ENCODE data around the gene CAPN12.
"Not testable (repeated sequence)": the region's sequence is repeated elsewhere in the genome, so short reads cannot be mapped to it uniquely, and the experiment has no call there.

Gene CAPN12, protein sequence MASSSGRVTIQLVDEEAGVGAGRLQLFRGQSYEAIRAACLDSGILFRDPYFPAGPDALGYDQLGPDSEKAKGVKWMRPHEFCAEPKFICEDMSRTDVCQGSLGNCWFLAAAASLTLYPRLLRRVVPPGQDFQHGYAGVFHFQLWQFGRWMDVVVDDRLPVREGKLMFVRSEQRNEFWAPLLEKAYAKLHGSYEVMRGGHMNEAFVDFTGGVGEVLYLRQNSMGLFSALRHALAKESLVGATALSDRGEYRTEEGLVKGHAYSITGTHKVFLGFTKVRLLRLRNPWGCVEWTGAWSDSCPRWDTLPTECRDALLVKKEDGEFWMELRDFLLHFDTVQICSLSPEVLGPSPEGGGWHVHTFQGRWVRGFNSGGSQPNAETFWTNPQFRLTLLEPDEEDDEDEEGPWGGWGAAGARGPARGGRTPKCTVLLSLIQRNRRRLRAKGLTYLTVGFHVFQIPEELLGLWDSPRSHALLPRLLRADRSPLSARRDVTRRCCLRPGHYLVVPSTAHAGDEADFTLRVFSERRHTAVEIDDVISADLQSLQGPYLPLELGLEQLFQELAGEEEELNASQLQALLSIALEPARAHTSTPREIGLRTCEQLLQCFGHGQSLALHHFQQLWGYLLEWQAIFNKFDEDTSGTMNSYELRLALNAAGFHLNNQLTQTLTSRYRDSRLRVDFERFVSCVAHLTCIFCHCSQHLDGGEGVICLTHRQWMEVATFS

DNA sequence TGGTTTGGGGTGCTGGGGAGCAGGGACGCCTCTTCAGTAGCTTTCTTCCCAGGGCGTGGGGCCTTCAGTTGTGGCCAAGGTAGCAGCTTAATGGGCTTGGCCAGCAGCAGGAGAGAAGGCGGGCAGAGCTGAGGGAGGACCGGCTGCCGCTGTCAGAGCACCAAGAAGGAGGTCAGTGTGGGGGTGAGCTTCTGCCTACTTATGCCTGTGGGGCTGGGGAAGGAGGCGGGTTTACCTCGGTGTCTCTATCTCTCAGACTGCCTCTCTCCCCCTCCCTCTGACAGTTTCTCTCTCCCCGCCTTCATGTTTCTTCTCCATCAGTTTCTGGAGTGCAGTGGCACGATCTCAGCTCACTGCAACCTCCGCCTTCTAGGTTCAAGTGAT lies at the start of gene CAPN12:
CAPN12 (minus strand) TSS at position 177 of the 384 bp plus-strand sequence. CDS start 309 bp downstream, outside the sequence.
- no peak for TF ChIP-seq CTCF (conservative IDR thresholded peaks at IDR 0.05; ENCODE audit: low read depth, low read length)
- no peak for DNase-seq (ENCODE audit: low read depth)
- no peak within 1 kb of the TSS for H3K4me3 ChIP-seq (ENCODE audit: low read length)

GRCh38 chr19:38793671-38794070 lies 49.4 kb upstream of the CAPN12 start:
- no peak for DNase-seq (ENCODE audit: low read depth)
- TF ChIP-seq CTCF (conservative IDR thresholded peaks at IDR 0.05; ENCODE audit: low read depth, low read length), result no peak
- no peak overlapping the region for H3K4me3 ChIP-seq (ENCODE audit: low read length)

DNA sequence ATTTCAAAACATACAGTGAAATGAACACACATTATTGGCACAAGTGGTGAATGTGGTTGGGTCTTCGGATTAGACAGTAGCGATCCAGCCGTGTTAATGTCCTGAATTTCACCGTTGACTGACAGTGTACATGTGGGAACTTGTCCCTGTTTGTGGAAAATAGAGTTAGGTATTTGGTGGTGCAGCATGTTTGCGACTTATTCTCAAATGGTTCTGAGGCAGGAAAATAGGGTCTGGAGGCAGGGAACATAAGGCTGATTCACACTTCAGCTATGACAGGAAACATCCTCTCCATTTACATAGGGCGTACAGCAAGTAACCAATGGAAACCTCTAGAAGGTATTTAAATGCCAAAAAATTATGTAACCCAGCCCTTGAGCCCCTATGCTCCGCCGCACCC lies 48.9 kb upstream of the CAPN12 start:
- H3K4me3 ChIP-seq (ENCODE audit: low read length), result no peak overlapping the region
- no peak for DNase-seq (ENCODE audit: low read depth)
- TF ChIP-seq CTCF (conservative IDR thresholded peaks at IDR 0.05; ENCODE audit: low read depth, low read length), result no peak

GRCh38 chr19:38792250-38793111 lies 48.2 kb upstream of the CAPN12 start:
- DNase-seq (ENCODE audit: low read depth), result no peak
- TF ChIP-seq CTCF (conservative IDR thresholded peaks at IDR 0.05; ENCODE audit: low read depth, low read length), result peak; percentile 40
- H3K4me3 ChIP-seq (ENCODE audit: low read length), result no peak overlapping the region

GRCh38 chr19:38791451-38792064 lies 47.3 kb upstream of the CAPN12 start:
- DNase-seq (ENCODE audit: low read depth), result not testable (repeated sequence)
- H3K4me3 ChIP-seq (ENCODE audit: low read length), result peak overlapping the region; percentile 26

GRCh38 chr19:38790507-38791403 lies 46.5 kb upstream of the CAPN12 start:
- H3K4me3 ChIP-seq (ENCODE audit: low read length), result peak overlapping the region; percentile 26
- not testable (repeated sequence) for DNase-seq (ENCODE audit: low read depth)
